Pericardium fibroblast (primary cell): ENCODE measurements around the gene BSG. TPM values are rescaled to one million over a fixed set of nuclear protein-coding genes. Genes with fewer than 3 reads are reported as not detected.

Experiments
- total RNA-seq: library from RNA; depleted of rRNA; stranded (reverse); fragments of >200 nt; gene quantifications from 2 replicates; pipeline ENCODE4 v1.2.3, GENCODE V29; 2015

Gene BSG
- 809 and 860 TPM in 2 replicates for total RNA-seq

GRCh38 chr19:572140-572742 lies at the start of gene BSG:
TSS of gene BSG (plus strand) at chr19:572596. CDS start at chr19:572635, 39 bp downstream.

GRCh38 chr19:531753-532560 lies 40.4 kb upstream of the BSG start, which contains the start of gene CDC34:
TSS of gene CDC34 (plus strand) at chr19:531760. CDS start at chr19:531932, 172 bp downstream.

GRCh38 chr19:543910-544608 lies 28.3 kb upstream of the BSG start, which contains the start of gene GZMM:
TSS of gene GZMM (plus strand) at chr19:544053. CDS start at chr19:544072, 19 bp downstream.

GRCh38 chr19:589693-590395 lies 17.4 kb downstream of the BSG start, which contains the start of gene HCN2:
TSS of gene HCN2 (plus strand) at chr19:589881. CDS start at chr19:589946, 65 bp downstream.

Other genes with a start within 250 kb of the BSG start
- gene MIER2, start 227.8 kb upstream of the BSG start, total RNA-seq = 8.0 and 10.2 TPM in 2 replicates
- gene C2CD4C, start 163.4 kb upstream of the BSG start, total RNA-seq = 0.26 TPM in 1 of 2 replicates, not detected in the other
- gene SHC2, start 111.6 kb upstream of the BSG start, total RNA-seq = 5.5 and 11.6 TPM in 2 replicates
- not detected in 2 replicates for gene MADCAM1, start 76.1 kb upstream of the BSG start, total RNA-seq
- 93.8 and 99.7 TPM in 2 replicates for gene TPGS1, start 65.1 kb upstream of the BSG start, total RNA-seq
- gene CDC34, start 40.8 kb upstream of the BSG start, total RNA-seq = 109 and 112 TPM in 2 replicates
- 0.23 TPM in 1 of 2 replicates, not detected in the other for gene GZMM, start 28.5 kb upstream of the BSG start, total RNA-seq
- 3.9 and 4.6 TPM in 2 replicates for gene HCN2, start 17.3 kb downstream of the BSG start, total RNA-seq
- 18.2 and 21.0 TPM in 2 replicates for gene POLRMT, start 60.9 kb downstream of the BSG start, total RNA-seq
- gene FGF22, start 67.3 kb downstream of the BSG start, total RNA-seq = 0.26 TPM in 1 of 2 replicates, not detected in the other
- 45.9 and 58.9 TPM in 2 replicates for gene RNF126, start 90.6 kb downstream of the BSG start, total RNA-seq
- gene FSTL3, start 103.8 kb downstream of the BSG start, total RNA-seq = 280 and 441 TPM in 2 replicates
- gene PRSS57, start 122.9 kb downstream of the BSG start, total RNA-seq = not detected in 2 replicates
- 140 and 141 TPM in 2 replicates for gene PALM, start 136.3 kb downstream of the BSG start, total RNA-seq
- not detected in 2 replicates for gene MISP, start 178.5 kb downstream of the BSG start, total RNA-seq
- gene PTBP1, start 224.9 kb downstream of the BSG start, total RNA-seq = 130 and 227 TPM in 2 replicates
- gene PLPPR3, start 249.4 kb downstream of the BSG start, total RNA-seq = 0.09 and 1.6 TPM in 2 replicates